GM12878 (cell line): Measurements from ENCODE around the gene ZMIZ1. TPM values are rescaled to one million over a fixed set of nuclear protein-coding genes. Genes with fewer than 3 reads are reported as not detected.

ENCODE experiments used
- DPF2 ChIP-seq: fragments of 450-650 bp; IDR thresholded peaks from 2 replicates; pipeline ENCODE4 v1.6.1; 2017; ENCODE audit warnings: mild to moderate bottlenecking
- EED ChIP-seq: sonication (generic); IDR thresholded peaks from 2 replicates; pipeline ENCODE4 v1.6.1; 2016; ENCODE audit warnings: antibody characterized with exemption, low read depth
- EGR1 ChIP-seq, 2 experiments: IDR thresholded peaks; 1 replicate in 1 of 2; 2 replicates in 1 of 2; pipeline ENCODE4 v1.6.1; 2011 to 2012; ENCODE audit warnings: low read depth in 2 of 2, low read length in 2 of 2, borderline replicate concordance in 1 of 2, mild to moderate bottlenecking in 1 of 2, moderate library complexity in 1 of 2
- EP300 ChIP-seq, 2 experiments: fragments of 150-350 bp in 1 of 2; IDR thresholded peaks; 2 replicates each; pipeline ENCODE4 v1.6.1; 2011 to 2012; ENCODE audit warnings: low read depth in 2 of 2, low read length in 2 of 2, borderline replicate concordance in 1 of 2, improper control_type of control experiment in 1 of 2, inconsistent platforms in 1 of 2; ENCODE audit not compliant: control insufficient read depth in 1 of 2
- MYB ChIP-seq: fragments of 150-350 bp; IDR thresholded peaks from 2 replicates; pipeline ENCODE4 v1.6.1; 2014; ENCODE audit warnings: mild to moderate bottlenecking, low read depth, low read length, borderline replicate concordance
- TCF3 ChIP-seq: IDR thresholded peaks from 2 replicates; pipeline ENCODE4 v1.6.1; 2012; ENCODE audit warnings: low read depth, mild to moderate bottlenecking, low read length, borderline replicate concordance; ENCODE audit not compliant: insufficient read depth
- polyA plus RNA-seq, 11 experiments: library from polyadenylated mRNA; depleted of rRNA in 4 of 11; unstranded in 6 of 11; stranded (reverse) in 5 of 11; fragments of >200 nt; fragmentation: Nextera tagmentation in 4 of 11; fragmentation: Illumina TruSeq in 1 of 11; extraction: Ambion mirVana in 4 of 11; extraction: Trizol in 1 of 11; gene quantifications; 1 replicate in 1 of 11; 2 replicates in 10 of 11; pipeline versions ENCODE4 v1.2.1 to v1.2.3, GENCODE V29; 2011 to 2016; ENCODE audit warnings: inconsistent platforms in 2 of 11, missing spikeins in 2 of 11, low read depth in 1 of 11
- total RNA-seq, 4 experiments: library from RNA; depleted of rRNA in 3 of 4; stranded (reverse); fragments of >200 nt in 3 of 4; fragmentation: Illumina TruSeq in 1 of 4; extraction: Trizol in 1 of 4; gene quantifications; 2 replicates each; pipeline versions ENCODE4 v1.2.1 to v1.2.3, GENCODE V29; 2013 to 2021
- TF ChIP-seq, protein P1 (sequence below): IDR thresholded peaks from 2 replicates; pipeline ENCODE4 v1.6.1; 2011; ENCODE audit warnings: mild to moderate bottlenecking, low read depth, low read length, moderate library complexity; ENCODE audit not compliant: insufficient replicate concordance
- TF ChIP-seq, protein P2 (sequence below), 3 experiments: IDR thresholded peaks in 2 of 3; conservative IDR thresholded peaks in 1 of 3; 2 replicates each; pipeline ENCODE4 v1.5.1; 2011; ENCODE audit warnings: low read depth in 3 of 3, low read length in 3 of 3, mild to moderate bottlenecking in 3 of 3, control low read depth in 2 of 3, moderate library complexity in 2 of 3, inconsistent platforms in 1 of 3, mixed read lengths in 1 of 3; ENCODE audit not compliant: control insufficient read depth in 2 of 3, insufficient read depth in 1 of 3; ENCODE audit errors: extremely low read depth in 1 of 3
- TF ChIP-seq, protein P3 (sequence below): fragments of 450-650 bp; IDR thresholded peaks from 2 replicates; pipeline ENCODE4 v1.6.1; 2017; ENCODE audit warnings: borderline replicate concordance

Gene ZMIZ1
- total and polyA plus RNA-seq, 10 of the 15 experiments (the other 5 are each of a cell fraction or from before 2014, with no cell fraction given) = 3.1 to 82.3 (median 14.9) TPM

DNA sequence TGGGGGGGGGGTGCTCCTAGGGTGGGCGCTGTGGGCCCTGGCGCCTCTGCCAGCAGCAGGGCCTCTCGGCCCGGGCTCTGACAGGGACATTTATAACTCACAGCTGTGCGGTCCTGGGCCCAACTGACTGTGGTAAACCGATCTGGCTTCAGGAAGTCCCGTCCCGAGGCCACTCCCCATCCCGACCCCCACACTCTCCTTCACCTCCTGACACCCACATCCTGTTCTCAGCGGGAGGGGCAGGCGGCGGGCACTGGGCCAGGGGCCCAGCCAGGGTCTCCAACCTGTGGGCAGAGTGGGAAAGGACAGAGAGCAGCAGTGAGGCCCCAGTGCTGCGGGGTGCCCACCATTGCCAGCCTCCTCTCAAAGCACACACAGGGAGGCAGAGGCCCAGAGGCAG, 69.1 kb downstream of the ZMIZ1 start (continued):
- TF ChIP-seq, protein P1, sequence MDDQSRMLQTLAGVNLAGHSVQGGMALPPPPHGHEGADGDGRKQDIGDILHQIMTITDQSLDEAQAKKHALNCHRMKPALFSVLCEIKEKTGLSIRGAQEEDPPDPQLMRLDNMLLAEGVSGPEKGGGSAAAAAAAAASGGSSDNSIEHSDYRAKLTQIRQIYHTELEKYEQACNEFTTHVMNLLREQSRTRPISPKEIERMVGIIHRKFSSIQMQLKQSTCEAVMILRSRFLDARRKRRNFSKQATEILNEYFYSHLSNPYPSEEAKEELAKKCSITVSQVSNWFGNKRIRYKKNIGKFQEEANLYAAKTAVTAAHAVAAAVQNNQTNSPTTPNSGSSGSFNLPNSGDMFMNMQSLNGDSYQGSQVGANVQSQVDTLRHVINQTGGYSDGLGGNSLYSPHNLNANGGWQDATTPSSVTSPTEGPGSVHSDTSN = peak; percentile 72
- TF ChIP-seq EGR1 (IDR thresholded peaks at IDR 0.05; ENCODE audit: borderline replicate concordance in 1 of 2, low read depth in 2 of 2, low read length in 2 of 2) (peak in 1 of 2 experiments; percentile 39; a peak in 1 of 3 replicates), EP300 (IDR thresholded peaks at IDR 0.05; ENCODE audit: borderline replicate concordance in 1 of 2, control insufficient read depth in 1 of 2, low read depth in 2 of 2, low read length in 2 of 2) (peak; percentile 35 to 36; a peak in 1 of 4 replicates), EED (peak; percentile 62), DPF2 (peak; percentile 76), MYB (0 out of 2 replicates have a peak, but pooled peaks have one; percentile 36), TCF3 (peak; percentile 88)
- TF ChIP-seq, protein P2, sequence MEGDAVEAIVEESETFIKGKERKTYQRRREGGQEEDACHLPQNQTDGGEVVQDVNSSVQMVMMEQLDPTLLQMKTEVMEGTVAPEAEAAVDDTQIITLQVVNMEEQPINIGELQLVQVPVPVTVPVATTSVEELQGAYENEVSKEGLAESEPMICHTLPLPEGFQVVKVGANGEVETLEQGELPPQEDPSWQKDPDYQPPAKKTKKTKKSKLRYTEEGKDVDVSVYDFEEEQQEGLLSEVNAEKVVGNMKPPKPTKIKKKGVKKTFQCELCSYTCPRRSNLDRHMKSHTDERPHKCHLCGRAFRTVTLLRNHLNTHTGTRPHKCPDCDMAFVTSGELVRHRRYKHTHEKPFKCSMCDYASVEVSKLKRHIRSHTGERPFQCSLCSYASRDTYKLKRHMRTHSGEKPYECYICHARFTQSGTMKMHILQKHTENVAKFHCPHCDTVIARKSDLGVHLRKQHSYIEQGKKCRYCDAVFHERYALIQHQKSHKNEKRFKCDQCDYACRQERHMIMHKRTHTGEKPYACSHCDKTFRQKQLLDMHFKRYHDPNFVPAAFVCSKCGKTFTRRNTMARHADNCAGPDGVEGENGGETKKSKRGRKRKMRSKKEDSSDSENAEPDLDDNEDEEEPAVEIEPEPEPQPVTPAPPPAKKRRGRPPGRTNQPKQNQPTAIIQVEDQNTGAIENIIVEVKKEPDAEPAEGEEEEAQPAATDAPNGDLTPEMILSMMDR (IDR thresholded peaks at IDR 0.05 in 2 of 3, conservative IDR thresholded peaks at IDR 0.05 in 1 of 3; ENCODE audit: control insufficient read depth in 2 of 3, extremely low read depth in 1 of 3, insufficient read depth in 1 of 3, low read depth in 3 of 3, low read length in 3 of 3) = no peak
- TF ChIP-seq, protein P3, sequence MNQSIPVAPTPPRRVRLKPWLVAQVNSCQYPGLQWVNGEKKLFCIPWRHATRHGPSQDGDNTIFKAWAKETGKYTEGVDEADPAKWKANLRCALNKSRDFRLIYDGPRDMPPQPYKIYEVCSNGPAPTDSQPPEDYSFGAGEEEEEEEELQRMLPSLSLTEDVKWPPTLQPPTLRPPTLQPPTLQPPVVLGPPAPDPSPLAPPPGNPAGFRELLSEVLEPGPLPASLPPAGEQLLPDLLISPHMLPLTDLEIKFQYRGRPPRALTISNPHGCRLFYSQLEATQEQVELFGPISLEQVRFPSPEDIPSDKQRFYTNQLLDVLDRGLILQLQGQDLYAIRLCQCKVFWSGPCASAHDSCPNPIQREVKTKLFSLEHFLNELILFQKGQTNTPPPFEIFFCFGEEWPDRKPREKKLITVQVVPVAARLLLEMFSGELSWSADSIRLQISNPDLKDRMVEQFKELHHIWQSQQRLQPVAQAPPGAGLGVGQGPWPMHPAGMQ = no peak
